ENCODE measurements around the gene MMP15. TPM values are rescaled to one million over a fixed set of nuclear protein-coding genes. Genes with fewer than 3 reads are reported as not detected.

Gene MMP15
- total and polyA plus RNA-seq, 2 of the 13 experiments (the other 11 are each of a cell fraction or from before 2014, with no cell fraction given), result 35.2 to 44.9 TPM

GRCh38 chr16:58025351-58026138, at the start of gene MMP15 (continued):
- TF ChIP-seq ZBTB39 (CRISPR knock-in tag; IDR thresholded peaks at IDR 0.05) (no peak), STAG1 (CRISPR knock-in tag; IDR thresholded peaks at IDR 0.05) (no peak), ZSCAN25 (CRISPR knock-in tag; IDR thresholded peaks at IDR 0.05) (no peak; the same call in 1 of the 2 replicates), CENPT (CRISPR knock-in tag; IDR thresholded peaks at IDR 0.05; ENCODE audit: low read depth) (no peak), ZXDC (CRISPR knock-in tag; IDR thresholded peaks at IDR 0.05) (peak; percentile 62), HMG20A (CRISPR knock-in tag; IDR thresholded peaks at IDR 0.05; ENCODE audit: borderline replicate concordance) (peak; percentile 44; the same call in 1 of the 2 replicates), ZNF207 (IDR thresholded peaks at IDR 0.05; ENCODE audit: borderline replicate concordance) (no peak), RARG (CRISPR knock-in tag; IDR thresholded peaks at IDR 0.05; ENCODE audit: low read depth) (no peak), SRSF9 (IDR thresholded peaks at IDR 0.05; ENCODE audit: borderline replicate concordance, insufficient read depth, low read depth, low read length, poor library complexity, severe bottlenecking) (no peak), SRSF1 (optimal IDR thresholded peaks at IDR 0.05; ENCODE audit: low read depth, low read length) (peak; percentile 32), GATAD2A (CRISPR knock-in tag; IDR thresholded peaks at IDR 0.05) (peak; percentile 41; the same call in 1 of the 2 replicates), IRF9 (CRISPR knock-in tag; IDR thresholded peaks at IDR 0.05; ENCODE audit: borderline replicate concordance) (peak; percentile 46; the same call in 1 of the 2 replicates), ZNF546 (CRISPR knock-in tag; conservative IDR thresholded peaks at IDR 0.05) (0 out of 2 replicates have a peak, but pooled peaks have one; percentile 15), SPEN (CRISPR knock-in tag; IDR thresholded peaks at IDR 0.05; ENCODE audit: low read depth) (peak; percentile 85; the same call in 1 of the 2 replicates), ZBTB34 (CRISPR knock-in tag; IDR thresholded peaks at IDR 0.05) (peak; percentile 52; the same call in 1 of the 2 replicates), NONO (IDR thresholded peaks at IDR 0.05) (no peak), NONO (CRISPR knock-in tag; conservative IDR thresholded peaks at IDR 0.05) (peak; percentile 78), ZNF816 (CRISPR knock-in tag; IDR thresholded peaks at IDR 0.05; ENCODE audit: borderline replicate concordance) (peak; percentile 99)
- TF ChIP-seq, protein P1, sequence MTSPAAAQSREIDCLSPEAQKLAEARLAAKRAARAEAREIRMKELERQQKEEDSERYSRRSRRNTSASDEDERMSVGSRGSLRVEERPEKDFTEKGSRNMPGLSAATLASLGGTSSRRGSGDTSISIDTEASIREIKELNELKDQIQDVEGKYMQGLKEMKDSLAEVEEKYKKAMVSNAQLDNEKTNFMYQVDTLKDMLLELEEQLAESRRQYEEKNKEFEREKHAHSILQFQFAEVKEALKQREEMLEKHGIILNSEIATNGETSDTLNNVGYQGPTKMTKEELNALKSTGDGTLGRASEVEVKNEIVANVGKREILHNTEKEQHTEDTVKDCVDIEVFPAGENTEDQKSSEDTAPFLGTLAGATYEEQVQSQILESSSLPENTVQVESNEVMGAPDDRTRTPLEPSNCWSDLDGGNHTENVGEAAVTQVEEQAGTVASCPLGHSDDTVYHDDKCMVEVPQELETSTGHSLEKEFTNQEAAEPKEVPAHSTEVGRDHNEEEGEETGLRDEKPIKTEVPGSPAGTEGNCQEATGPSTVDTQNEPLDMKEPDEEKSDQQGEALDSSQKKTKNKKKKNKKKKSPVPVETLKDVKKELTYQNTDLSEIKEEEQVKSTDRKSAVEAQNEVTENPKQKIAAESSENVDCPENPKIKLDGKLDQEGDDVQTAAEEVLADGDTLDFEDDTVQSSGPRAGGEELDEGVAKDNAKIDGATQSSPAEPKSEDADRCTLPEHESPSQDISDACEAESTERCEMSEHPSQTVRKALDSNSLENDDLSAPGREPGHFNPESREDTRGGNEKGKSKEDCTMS (CRISPR knock-in tag; conservative IDR thresholded peaks at IDR 0.05), result no peak

Data from HepG2 (cell line).